NCI-H2029 (cell line): Measurements from ENCODE around the gene RHEX.
"Not testable (repeated sequence)": the region's sequence is repeated elsewhere in the genome, so short reads cannot be mapped to it uniquely, and the experiment has no call there.

ENCODE experiments used
- DNase-seq: peaks from one replicate; lab custom pipeline; 2025; lab: John Stamatoyannopoulos, UW

Gene RHEX

DNA sequence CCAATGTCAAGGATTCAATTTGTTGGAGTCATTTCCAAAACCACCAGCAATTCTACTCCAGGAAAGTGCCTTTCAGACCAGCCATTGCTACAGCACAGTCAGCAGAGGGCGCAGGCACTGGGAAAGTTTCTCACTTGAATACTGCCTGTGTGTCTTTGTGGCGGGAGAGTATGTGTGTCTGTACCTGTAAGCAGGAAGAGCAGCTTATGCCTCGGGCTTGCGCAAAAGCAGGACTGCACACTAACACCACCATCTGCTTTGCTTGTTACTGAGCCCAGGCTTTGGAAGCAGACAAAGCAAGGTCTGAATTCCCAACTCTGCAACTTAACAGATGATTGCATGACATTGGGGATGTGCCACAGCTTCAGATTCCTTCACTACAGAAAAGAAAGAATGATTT is 22.3 kb upstream of the RHEX start:
- DNase-seq: peak; percentile 63

DNA sequence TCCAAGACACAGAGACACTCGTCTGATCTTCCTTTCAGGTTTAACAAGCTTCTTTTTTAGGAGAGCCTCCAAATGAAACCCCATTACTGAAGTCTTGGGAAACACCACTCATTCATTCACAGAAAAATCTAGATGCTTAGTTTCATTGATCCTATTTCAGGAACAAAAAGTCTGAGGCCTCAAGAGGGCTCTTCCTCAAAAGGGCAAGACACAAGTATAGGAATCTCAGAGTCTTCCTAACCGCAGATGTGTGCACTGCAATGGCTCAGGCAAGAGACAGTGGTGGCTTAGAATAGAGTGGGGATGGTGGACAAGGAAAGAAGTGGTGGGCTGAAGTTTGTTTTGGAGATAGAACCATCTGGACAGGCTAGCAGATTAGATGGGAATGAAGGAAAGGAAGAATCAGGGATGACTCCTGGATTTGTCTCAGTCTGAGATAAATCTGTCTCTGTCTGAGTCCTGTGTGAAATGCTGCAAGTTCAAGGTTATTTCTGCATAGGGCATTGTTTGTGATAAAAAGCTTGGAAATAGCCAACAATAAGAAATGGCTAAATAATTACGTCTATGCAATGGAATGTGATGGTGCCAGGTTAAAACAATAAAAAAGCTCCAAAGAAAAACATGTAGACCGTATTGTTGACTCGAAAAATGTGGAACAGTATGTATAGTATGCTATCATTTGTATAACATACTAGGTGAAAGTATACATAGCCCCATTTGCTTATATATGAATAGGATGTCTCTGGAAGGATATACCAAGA is 20.4 kb upstream of the RHEX start:
- DNase-seq: no peak

DNA sequence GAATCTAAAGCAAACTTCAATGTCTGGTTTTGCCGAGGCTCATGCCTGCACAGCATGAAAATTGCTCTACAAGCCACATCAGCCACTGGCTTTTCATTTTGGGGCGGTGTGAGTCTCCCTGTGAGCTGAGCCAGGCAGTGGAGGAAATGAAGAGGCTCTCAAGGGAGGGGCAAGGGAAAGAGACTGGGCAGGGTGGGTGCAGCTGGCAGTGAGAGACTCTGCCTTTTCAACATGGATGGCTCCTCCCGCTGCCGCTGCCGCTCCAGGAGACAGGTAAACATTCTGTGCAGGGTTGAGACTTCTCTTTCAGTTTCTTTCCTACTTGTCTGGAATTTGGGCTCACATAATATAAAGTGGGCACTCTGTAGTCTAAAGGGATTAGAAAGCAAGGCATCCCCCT is 17.9 kb upstream of the RHEX start:
- DNase-seq: peak; percentile 47

DNA sequence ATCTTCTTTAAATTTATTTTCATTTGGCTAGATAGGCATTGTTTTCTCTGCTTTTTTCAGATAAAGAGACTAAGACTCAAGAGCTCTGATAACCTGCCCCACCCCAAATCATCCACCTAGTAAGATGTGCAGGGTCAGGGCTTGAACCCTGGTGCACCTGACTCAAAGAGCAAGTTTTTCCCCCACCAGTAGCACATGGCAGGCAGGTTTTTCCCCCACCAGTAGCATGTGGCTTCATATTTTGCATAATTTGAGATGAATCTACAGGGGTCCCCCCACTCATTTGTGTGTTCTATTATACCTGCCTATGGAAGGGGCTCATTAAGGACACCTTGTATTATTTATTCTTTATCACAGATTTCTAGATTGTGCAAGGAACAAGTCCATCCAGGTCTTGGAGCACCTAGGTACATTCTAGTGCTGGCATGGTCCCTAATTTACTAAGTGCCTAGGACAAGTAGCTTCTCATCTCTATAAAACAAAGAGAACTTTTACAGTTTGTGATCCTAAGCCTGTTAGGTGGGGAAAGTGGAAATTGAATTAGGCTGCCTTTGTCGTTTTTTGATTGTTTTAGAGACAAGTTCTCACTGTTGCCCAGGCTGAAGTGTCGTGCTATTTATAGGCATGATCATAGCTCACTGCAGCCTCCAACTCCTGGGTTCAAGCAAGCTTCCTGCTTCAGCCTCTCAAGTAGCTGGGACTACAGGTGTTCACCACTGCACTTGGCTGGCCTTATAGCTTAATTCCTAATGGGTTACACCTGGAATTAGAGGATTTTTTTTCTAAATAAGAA is 16.1 kb upstream of the RHEX start:
- peak; percentile 58 for DNase-seq

DNA sequence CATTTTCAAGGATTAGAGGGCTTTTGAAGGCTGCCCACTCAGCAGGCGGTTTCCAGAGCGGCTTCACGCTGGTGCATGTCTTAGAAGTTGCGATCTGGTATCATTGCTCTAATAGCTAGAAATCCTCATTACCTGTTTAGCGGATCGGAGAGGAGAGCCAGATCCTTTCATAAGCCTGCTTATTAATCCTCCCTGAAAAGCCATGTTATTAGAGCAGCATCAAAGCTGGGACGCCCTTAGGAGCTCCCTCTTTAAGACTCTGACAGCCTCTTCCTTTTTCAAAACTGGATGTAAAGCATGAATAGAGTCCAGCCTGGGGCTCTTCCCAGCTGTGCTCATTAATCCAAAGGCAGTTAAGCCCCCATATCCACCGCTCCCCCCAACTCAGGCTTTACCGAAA is 15.4 kb upstream of the RHEX start:
- no peak for DNase-seq

DNA sequence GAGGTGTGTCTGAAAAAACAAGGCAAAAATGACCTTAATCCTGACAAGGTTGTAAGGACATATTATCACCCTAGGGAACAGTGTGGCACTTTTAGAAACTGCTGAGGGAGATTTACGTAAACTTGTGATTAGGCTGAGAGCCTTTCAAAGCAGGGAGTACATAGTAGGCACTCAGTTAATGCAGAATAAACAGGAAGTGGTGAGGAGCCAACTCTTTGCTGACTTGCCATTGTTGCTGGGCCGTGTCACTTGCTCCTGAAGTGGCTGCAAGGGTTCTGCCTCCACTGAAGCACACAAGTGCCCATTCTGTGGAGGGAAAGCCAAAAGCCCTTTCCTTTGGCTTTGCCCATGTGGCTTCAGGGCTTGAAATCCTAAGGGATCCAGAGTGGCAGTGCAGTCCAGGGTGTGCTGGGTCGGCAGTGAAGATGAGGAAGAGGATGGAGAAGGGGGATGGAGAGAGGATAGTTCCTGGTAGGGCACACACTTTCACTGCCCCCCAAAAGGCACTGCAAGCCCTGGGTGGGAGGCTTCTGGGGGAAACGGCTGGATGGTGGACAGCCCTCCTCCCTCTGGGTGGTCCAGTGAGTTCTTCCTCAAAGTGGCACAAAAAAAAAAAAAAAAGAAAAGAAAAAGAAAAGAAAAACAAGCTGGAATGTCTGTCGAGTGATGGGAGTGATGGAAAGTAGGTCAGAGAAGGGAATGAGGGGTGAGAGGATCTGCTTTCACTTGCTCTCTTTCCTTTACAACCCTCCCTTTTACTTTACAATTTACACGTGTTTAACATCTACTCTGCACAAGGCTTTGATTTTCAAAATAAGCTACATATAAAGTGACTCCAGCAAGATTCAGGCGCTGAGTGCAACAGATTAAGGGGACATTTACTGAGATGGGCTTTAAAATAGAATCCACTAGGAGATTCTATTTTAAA is 13.7 kb upstream of the RHEX start:
- DNase-seq: peak; percentile 63

DNA sequence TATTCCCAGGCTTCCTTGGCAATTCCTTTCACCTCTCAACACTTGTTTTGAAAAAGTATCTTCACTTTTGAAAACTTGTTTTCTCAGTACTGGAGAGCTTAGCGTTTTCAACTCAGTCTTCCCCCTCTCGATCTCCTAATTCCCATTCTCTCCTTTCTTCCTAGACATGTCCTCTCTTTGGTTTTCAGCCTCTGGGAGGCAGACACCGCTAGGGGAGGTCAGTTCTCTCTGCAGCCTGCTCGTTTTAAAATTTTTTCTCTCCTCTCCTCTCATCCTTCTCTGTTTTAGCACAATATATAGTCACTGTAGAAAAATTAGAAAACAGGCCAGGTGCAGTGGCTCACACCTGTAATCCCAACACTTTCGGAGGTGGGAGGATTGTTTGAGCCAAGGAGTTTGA is 12.6 kb upstream of the RHEX start:
- no peak for DNase-seq

DNA sequence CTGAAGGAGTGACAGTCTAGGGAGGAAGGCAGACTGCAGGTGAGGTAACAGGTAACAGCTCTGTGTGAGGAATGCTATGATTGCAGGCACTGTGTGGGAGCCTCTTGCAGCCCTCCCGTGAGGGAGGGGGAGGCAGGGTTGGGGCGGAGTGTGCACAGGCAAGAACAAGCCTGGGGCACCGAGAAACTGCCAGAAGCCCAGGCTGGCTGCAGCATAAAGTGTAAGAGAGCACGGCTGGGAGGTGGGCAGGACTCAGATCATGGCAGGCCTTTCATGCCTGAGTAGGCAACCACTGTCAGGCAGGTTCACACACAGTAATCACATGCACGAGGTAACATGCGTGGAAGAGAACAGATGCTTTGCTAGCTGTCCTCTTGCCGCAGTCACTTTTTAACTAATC is 11.3 kb upstream of the RHEX start:
- DNase-seq: no peak

DNA sequence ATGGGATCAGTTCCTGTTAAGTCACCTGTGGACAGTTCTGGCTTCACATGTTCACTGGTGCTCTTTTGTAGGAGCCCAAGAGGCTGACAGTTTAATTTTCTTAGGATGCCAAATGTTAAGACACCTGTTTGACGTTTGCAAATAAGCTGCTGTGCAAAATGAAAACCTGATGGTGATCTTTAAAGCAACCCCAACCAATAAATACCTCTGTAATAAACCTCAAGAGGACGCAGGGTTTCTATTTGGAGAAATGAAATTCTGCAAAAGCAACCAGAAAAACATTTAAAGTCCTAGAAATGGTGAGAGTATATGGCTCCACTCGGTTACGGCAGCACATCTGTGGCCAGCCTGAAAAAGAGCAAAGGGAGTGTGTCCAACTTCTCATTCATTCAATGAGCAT is 5.7 kb upstream of the RHEX start:
- DNase-seq: no peak

DNA sequence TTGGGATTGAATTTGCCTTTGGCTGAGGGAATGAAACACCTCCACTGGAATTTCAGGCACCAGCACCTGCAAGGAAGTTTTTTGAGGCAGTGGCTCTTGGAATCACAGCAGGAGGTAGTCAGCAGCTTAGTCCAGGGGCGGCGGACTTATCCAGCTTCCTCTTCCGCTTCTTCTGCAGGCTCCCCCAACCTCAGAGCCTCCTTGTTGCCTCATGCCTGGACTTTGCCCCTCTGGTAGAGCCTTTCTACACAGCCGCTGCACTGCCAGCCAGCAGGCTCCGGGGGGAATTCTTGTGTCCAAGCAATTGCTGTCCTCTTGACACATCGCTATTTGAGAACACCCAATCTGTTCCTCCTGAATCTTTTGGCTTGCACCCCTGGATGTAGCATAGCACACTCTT is 4.4 kb upstream of the RHEX start:
- DNase-seq: no peak

DNA sequence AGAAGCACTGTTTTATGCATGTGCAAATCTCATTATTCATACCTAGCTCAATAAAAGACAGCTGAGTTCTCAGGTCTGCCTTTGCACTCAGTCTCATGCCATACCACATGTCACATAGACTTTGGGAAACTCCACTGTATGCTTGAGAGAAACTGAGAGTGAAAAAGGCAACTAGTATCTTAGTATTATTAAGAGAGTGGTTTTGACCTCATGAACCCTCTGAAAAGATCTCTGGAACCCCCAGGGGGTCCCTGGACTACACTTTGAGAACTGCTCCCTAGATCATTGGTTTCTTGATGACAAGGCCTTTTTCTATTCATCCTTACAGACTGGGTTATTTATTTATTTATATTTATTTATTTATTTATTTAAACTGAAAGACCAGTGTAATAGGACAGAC is 3.7 kb upstream of the RHEX start:
- no peak for DNase-seq

DNA sequence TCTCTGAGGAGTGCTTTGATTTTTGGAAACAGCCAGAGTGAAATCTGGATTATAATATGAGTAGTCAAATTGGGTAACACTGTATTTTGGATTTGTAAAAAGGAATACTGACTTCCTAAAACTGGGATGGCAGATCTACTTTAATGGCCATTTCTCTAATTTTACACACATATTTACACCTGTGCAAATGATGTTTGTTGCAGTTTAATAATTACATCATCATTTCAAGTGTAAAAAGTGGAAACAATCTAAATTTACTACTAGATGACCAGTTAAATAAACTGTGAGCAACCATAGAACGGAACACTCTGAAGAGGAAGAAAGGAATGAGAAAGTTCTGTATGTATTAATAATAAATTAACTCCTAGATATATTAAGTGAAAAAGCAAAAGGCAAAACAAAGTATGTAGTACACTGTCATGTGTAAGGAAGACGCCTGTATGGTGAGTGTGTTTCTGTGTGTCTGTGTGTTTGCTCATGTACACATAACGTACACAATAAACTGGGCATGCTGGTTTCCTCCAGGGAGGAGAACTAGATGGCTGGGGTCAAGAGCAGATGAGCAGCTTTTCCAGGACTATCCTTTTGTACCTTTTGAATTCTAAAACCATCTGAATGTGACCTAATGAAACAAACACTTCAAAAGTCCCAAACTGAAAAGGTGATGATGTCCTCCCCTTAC is 2.9 kb upstream of the RHEX start:
- no peak for DNase-seq

DNA sequence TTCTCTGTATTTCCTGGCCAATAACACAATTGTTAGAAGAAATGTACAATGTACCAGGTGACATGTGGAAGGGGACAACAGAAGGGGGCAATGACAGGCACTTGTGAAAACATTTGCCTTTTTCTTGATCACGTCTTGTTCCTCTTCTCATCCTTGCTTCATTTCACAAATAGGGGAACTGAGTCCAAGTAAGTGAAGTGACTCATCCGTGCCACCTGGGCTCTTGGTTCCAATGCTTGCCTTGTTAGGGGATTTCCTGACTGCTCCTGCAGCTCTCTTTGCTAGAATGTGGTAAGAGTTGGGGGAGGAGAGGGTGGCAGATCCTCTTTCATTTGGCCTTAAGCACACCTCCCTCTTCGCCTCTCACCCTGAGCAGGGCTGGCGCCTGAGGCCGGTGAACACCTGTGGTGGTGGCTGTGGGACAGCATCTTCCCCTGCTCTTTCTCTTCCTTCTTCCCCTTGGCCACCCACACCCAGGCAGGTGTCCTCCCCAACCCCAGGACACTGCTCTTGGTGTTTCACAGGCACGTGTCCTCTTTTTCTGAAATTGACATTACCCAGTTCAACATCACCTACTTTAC is 2.2 kb upstream of the RHEX start:
- DNase-seq: no peak

DNA sequence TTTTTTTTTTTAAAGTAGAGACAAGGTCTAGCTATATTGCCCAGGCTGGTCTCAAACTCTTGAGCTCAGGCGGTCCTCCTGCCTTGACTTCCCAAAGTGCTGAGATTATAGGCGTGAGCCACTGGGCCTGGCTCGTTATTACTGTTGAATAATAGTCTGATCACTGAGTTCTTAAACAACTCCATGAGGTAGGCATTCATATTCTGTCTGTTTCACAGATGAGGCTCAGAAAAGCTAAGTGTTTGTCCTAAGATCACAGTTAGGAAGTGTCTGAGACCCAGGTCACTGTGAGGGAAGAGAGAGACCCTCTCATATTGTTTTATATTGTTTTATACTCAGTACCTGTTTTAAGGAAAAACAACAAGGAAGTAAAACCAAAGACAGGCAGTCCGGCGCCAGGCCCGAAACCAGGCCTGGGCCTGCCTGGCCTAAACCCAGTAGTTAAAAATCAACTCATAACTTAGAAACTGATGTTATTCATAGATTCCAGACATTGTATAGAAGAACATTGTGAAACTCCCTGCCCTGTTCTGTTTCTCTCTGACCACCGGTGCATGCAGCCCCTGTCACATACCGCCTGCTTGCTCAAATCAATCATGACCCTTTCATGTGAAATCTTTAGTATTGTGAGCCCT is 625 bp upstream of the RHEX start:
- not testable (repeated sequence) for DNase-seq

DNA sequence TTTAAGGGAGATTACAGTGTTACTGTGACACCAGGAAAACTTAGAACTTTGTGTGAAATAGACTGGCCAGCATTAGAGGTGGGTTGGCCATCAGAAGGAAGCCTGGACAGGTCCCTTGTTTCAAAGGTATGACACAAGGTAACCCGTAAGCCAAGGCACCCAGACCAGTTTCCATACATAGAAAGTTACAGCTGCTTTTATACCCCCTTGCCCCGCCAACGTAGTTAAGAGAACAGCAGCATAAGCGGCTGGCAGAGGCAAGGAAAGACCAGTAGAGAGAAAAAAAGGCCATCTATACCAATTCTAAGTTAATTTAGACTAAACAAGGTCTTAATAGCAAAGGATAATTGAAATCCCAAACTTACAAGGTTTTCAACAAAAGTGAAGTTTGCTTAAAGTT is 643 bp downstream of the RHEX start:
- DNase-seq: not testable (repeated sequence)

DNA sequence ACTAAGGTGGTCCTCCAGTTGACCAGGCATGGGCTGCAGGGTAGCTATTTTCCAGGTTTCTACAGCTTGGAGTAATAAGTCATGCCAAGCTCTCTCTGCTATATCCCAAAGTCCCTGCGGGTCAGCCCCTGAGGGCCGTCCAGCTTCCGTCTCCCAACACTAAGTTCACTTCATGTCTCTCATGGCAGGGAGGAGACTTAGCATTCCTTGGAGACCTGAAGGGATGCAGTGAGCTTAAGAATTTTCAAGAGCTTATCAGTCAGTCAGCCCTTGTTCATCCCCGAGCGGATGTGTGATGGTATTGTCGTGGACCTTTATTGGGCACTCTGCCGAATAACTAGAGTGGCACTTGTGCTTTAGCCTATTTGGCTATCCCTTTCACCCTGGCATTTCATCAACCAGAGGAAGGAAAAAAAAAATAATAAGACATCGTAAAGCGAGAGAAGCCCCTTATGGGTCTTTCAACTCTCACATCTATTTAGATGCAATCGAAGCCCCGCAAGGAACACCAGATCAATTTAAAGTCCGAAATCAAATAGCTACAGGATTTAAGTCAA is 2.2 kb downstream of the RHEX start:
- DNase-seq: not testable (repeated sequence)

DNA sequence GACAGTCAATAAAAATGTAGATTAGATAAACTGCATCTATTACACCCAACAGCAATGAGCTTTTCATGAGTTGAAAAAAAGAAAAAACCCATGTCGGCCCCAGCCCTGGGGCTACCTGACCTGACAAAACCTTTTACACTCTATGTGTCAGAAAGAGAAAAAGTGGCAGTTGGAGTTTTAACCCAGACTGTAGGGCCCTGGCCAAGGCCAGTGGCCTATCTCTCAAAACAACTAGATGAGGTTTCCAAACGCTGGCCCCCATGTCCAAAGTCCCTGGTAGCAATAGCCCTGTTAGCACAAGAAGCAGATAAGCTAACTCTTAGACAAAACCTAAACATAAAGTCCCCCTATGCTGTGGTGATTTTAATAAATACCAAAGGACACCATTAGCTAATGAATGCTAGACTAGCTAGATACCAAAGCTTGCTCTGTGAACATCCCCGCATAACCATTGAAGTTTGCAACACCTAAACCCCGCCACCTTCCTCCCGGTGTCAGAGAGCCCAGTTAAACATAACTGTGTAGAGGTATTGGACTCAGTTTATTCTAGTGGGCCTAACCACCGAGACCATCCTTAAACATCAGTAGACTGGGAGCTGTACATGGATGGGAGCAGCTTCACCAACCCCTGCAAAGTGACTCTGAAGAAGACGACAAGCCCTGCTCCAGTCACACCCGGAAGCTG is 2.8 kb downstream of the RHEX start:
- DNase-seq: not testable (repeated sequence)

DNA sequence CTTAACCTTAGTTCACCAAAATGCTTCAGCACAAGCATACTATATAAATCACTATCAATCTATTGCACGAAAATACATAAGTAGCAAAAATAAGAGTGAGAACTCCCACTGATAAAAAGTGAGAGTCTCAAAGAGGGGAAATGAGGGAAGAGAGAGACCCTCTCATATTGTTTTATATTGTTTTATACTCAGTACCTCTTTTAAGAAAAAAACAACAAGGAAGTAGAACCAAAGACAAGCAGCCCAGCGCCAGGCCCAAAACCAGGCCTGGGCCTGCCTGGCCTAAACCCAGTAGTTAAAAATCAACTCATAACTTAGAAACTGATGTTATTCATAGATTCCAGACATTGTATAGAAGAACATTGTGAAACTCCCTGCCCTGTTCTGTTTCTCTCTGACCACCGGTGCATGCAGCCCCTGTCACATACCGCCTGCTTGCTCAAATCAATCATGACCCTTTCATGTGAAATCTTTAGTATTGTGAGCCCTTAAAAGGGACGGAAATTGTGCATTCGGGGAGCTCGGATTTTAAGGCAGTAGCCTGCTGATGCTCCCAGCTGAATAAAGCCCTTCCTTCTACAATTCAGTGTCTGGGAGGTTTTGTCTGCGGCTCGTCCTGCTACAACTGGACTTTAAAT is 5.4 kb downstream of the RHEX start:
- DNase-seq: not testable (repeated sequence)

DNA sequence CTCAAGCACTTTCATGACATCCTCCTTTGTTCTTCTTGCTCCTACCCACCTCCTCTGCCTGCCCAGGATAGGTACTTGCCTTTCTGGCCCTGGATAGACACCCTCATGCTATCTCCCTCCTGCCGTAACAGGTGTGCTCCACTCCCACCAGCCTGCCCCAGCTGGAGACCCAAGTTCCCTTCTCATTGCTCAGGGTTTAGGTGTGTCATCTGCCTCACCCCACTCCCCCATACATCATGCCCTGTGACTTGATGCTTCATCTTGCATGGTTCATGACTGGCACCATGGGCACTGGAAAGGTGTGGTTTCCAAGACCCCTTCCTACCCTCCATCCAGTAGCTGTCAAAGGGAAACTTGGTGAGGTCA is 5.9 kb downstream of the RHEX start:
- no peak for DNase-seq
